ENCODE results near the gene ATRIP.
"Not testable (repeated sequence)": the region's sequence is repeated elsewhere in the genome, so short reads cannot be mapped to it uniquely, and the experiment has no call there.

ATRIP gene

DNA sequence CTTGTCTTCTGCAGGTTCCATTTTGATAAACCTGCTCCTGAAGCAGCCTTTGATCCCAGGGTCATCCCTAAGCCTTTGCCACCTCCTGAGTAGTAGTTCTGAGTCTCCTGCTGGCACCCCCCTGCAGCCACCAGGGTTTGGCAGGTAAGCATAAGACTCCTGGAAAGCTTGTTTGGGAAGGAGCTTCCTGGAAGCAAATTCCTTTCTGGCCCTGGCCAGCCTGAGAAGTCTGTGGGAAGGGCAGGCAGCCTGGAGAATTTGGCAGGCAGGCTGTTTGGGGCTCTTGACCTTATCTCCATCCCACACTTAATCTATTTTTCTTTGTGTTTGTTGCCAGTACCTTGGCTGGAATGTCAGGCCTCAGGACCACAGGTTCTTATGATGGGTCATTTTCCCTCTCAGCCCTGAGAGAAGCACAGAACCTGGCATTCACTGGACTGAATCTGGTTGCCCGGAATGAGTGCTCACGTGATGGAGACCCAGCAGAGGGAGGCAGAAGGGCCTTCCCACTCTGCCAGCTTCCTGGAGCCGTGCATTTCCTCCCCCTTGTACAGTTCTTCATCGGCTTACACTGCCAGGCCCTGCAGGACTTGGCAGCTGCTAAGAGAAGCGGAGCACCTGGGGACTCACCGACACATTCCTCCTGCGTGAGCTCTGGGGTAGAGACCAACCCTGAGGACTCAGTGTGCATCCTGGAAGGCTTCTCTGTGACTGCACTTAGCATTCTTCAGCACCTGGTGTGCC, 13.4 kb downstream of the ATRIP start:
- Histone ChIP-seq H3K27ac (no peak overlapping the region), H3K36me3 (replicated peaks) (peaks cover 30% of the 10 kb centered on the region), H3K27me3 (replicated peaks) (no peaks in the 10 kb centered on the region), H3K4me3 (ENCODE audit: low read depth, low read length) (no peak overlapping the region)
- in situ Hi-C loops (cut with HindIII; ENCODE audit: low pct_ligation_motif_present, low sequenced_read_pairs) = no loop called here
- TF ChIP-seq, protein P1, sequence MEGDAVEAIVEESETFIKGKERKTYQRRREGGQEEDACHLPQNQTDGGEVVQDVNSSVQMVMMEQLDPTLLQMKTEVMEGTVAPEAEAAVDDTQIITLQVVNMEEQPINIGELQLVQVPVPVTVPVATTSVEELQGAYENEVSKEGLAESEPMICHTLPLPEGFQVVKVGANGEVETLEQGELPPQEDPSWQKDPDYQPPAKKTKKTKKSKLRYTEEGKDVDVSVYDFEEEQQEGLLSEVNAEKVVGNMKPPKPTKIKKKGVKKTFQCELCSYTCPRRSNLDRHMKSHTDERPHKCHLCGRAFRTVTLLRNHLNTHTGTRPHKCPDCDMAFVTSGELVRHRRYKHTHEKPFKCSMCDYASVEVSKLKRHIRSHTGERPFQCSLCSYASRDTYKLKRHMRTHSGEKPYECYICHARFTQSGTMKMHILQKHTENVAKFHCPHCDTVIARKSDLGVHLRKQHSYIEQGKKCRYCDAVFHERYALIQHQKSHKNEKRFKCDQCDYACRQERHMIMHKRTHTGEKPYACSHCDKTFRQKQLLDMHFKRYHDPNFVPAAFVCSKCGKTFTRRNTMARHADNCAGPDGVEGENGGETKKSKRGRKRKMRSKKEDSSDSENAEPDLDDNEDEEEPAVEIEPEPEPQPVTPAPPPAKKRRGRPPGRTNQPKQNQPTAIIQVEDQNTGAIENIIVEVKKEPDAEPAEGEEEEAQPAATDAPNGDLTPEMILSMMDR (IDR thresholded peaks at IDR 0.05; ENCODE audit: low read depth, low read length, missing control alignments) = no peak
- DNase-seq = no peak

DNA sequence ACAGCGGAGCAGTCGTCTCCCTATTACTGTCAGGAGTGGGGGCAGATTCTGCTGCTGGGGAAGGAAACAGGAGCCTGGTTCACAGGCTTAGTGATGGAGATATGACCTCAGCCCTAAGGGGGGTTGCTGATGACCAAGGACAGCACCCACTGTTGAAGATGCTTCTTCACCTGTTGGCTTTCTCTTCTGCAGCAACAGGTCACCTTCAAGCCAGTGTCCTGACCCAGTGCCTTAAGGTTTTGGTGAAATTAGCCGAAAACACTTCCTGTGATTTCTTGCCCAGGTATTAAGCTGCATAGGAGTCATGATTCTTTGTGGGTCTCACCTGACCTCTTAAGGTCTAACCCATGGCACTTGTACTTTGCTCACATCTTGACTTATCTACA, 14.0 kb downstream of the ATRIP start:
- DNase-seq = no peak
- Histone ChIP-seq H3K36me3 (replicated peaks) (peaks cover 27% of the 10 kb centered on the region), H3K4me3 (ENCODE audit: low read depth, low read length) (no peak overlapping the region), H3K27ac (no peak overlapping the region), H3K27me3 (replicated peaks) (no peaks in the 10 kb centered on the region)
- TF ChIP-seq, protein P1 (IDR thresholded peaks at IDR 0.05; ENCODE audit: low read depth, low read length, missing control alignments) = no peak
- in situ Hi-C loops (cut with HindIII; ENCODE audit: low pct_ligation_motif_present, low sequenced_read_pairs) = no loop called here

DNA sequence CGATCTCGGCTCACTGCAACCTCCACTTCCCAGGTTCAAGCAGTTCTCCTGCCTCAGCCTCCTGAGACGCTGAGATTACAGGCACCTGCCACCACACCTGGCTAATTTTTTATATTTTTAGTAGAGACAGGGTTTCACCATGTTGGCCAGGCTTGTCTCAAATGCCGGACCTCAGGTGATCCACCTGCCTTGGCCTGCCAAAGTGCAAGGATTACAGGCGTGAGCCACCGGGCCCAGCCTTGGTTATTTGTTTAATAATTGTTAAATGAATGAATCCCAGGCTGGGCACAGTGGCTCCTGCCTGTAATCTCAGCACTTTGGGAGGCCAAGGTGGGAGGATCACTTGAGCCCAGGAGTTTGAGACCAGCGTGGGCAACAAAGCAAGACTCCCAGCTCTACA, 15.2 kb downstream of the ATRIP start:
- H3K27ac ChIP-seq; in situ Hi-C loops (cut with HindIII; ENCODE audit: low pct_ligation_motif_present, low sequenced_read_pairs); H3K27me3 ChIP-seq (replicated peaks); H3K4me3 ChIP-seq (ENCODE audit: low read depth, low read length); DNase-seq: not testable (repeated sequence)
- peaks cover 22% of the 10 kb centered on the region for H3K36me3 ChIP-seq (replicated peaks)

DNA sequence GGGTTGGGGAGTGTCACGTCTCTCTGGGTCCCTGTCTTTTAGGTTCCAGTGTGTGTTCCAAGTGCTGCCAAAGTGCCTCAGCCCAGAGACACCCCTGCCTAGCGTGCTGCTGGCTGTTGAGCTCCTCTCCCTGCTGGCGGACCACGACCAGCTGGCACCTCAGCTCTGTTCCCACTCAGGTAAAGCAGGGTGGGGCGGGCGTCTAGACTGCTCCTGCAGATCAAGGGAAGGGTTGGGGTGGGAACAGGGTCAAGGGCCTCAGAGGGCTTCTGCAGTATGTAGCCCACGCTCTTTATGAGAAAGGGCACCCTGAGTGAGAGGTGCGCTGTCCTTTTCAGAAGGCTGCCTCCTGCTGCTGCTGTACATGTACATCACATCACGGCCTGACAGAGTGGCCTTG, 17.2 kb downstream of the ATRIP start:
- no peak overlapping the region for H3K27ac ChIP-seq
- peaks cover 32% of the 10 kb centered on the region for H3K36me3 ChIP-seq (replicated peaks)
- H3K4me3 ChIP-seq (ENCODE audit: low read depth, low read length) = no peak overlapping the region
- TF ChIP-seq, protein P1 (IDR thresholded peaks at IDR 0.05; ENCODE audit: low read depth, low read length, missing control alignments) = no peak
- no peaks in the 10 kb centered on the region for H3K27me3 ChIP-seq (replicated peaks)
- in situ Hi-C loops (cut with HindIII; ENCODE audit: low pct_ligation_motif_present, low sequenced_read_pairs) = no loop called here
- no peak for DNase-seq

DNA sequence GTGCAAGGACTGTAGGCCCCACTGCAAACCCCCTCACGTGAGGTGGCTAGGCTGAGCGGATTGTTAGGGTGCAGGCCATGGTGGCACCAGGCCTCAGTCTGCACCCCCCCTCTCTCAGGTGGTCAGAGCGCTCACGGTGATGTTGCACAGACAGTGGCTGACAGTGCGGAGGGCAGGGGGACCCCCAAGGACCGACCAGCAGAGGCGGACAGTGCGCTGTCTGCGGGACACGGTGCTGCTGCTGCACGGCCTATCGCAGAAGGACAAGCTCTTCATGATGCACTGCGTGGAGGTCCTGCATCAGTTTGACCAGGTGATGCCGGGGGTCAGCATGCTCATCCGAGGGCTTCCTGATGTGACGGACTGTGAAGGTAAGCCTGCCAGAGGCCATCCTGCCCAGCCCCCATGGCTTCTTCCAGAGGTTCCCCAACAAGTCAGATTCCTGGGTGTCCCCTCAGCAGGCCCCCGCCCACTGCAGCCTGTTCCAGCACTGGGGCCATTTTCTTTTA, 18.2 kb downstream of the ATRIP start:
- TF ChIP-seq, protein P1 (IDR thresholded peaks at IDR 0.05; ENCODE audit: low read depth, low read length, missing control alignments) = no peak
- peak overlapping the region; percentile 100 for H3K27ac ChIP-seq
- H3K4me3 ChIP-seq (ENCODE audit: low read depth, low read length) = no peak overlapping the region
- no peaks in the 10 kb centered on the region for H3K27me3 ChIP-seq (replicated peaks)
- peaks cover 38% of the 10 kb centered on the region for H3K36me3 ChIP-seq (replicated peaks)
- in situ Hi-C loops (cut with HindIII; ENCODE audit: low pct_ligation_motif_present, low sequenced_read_pairs) = no loop called here
- DNase-seq = no peak

DNA sequence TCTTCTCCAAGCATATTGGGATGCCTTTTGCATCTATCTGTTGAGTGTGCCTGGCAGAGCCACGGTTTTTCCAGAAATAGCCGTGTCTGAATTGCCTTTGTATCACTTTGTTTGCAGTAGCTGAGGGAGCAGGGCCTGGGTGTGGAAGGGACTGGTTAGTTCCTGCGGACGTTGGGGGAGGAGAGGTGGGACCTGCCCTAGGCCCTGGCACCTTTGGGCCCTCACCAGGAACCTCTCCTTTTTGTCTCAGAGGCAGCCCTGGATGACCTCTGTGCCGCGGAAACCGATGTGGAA, 18.6 kb downstream of the ATRIP start:
- DNase-seq = no peak
- Histone ChIP-seq H3K27me3 (replicated peaks) (no peaks in the 10 kb centered on the region), H3K36me3 (replicated peaks) (peaks cover 38% of the 10 kb centered on the region), H3K4me3 (ENCODE audit: low read depth, low read length) (no peak overlapping the region), H3K27ac (peak overlapping the region; percentile 100)
- TF ChIP-seq, protein P1 (IDR thresholded peaks at IDR 0.05; ENCODE audit: low read depth, low read length, missing control alignments) = no peak
- in situ Hi-C loops (cut with HindIII; ENCODE audit: low pct_ligation_motif_present, low sequenced_read_pairs) = no loop called here
